Activated CD8-positive, alpha-beta T cell treated with anti-CD3 and anti-CD28 coated beads for 36 hours (primary cell): ENCODE measurements around the gene TICRR. TPM values are rescaled to one million over a fixed set of nuclear protein-coding genes. Genes with fewer than 3 reads are reported as not detected.

Experiments
- ATAC-seq: fragments of 200-7000 bp; cut with Tn5 transposase; one replicate; pipeline ENCODE4 v1.10.0; 2021; ENCODE audit warnings: mild to moderate bottlenecking, moderate library complexity
- CTCF ChIA-PET: fragments of 350-600 bp; sonication (Branson Sonifier 250); formaldehyde crosslinking; loops from one replicate; lab custom pipeline; 2021; ENCODE audit warnings: antibody characterized with exemption; lab: Charles Lee
- POLR2A ChIA-PET: fragments of 350-600 bp; sonication (Branson Sonifier 250); formaldehyde crosslinking; loops from one replicate; lab custom pipeline; 2021; ENCODE audit warnings: antibody characterized with exemption; lab: Charles Lee
- DNase-seq: peaks from one replicate; pipeline ENCODE4 v3.0.0-alpha.2; 2020
- H3K27ac Mint-ChIP-seq: one replicate; pipeline ENCODE4 v1.8.0; 2021; ENCODE audit warnings: mild to moderate bottlenecking, mixed read lengths
- H3K27me3 Mint-ChIP-seq: one replicate; pipeline ENCODE4 v1.8.0; 2021; ENCODE audit warnings: mixed read lengths
- H3K36me3 Mint-ChIP-seq: one replicate; pipeline ENCODE4 v1.8.0; 2021; ENCODE audit warnings: low read depth, mixed read lengths
- H3K4me1 Mint-ChIP-seq: one replicate; pipeline ENCODE4 v1.8.0; 2021; ENCODE audit warnings: low read depth, mixed read lengths
- H3K4me3 Mint-ChIP-seq: one replicate; pipeline ENCODE4 v1.8.0; 2021; ENCODE audit warnings: mild to moderate bottlenecking, moderate library complexity, mixed read lengths
- H3K9me3 Mint-ChIP-seq: one replicate; pipeline ENCODE4 v1.8.0; 2021; ENCODE audit warnings: mixed read lengths
- CTCF ChIP-seq: fragments of 200-600 bp; IDR thresholded peaks from one replicate; pipeline ENCODE4 v1.8.0; 2022; ENCODE audit warnings: antibody characterized with exemption, mild to moderate bottlenecking
- intact Hi-C: fragments of 100-400 bp; cut with micrococcal nuclease; formaldehyde crosslinking; loops from one replicate; pipeline ENCODE4 v1.10.0; 2022
- total RNA-seq, 2 experiments: library from RNA; stranded (reverse); gene quantifications; one replicate each; pipeline ENCODE4 v1.2.3, GENCODE V29; 2021

TICRR gene
- total RNA-seq, 2 experiments from 2014 or later: 27.0 to 29.2 TPM

DNA sequence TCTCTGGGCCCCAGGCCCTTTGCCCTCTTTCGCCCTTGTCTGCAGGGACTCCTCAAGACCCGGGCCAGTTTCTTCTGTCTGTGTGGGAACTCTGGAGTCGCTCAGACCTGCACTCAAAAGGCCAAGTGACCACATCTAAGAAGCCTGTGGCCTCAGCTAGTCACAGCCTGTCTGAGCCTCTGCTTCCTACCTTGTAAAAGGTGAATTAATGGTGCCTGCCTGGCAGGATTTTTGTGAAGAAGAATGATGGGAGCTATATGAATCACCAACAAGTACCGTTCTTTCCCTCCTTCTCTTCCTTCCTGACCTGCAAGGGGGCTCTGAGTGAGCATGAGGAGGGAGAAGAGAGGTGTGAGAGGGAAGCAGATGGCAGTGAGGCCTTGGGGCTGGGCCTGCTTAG lies 96.4 kb downstream of the TICRR start:
- DNase-seq: no peak
- ATAC-seq: no peak
- H3K27ac Mint-ChIP-seq: no peak overlapping the region
- no peak for TF ChIP-seq CTCF
- peaks cover 3% of the 10 kb centered on the region for H3K4me1 Mint-ChIP-seq
- CTCF ChIA-PET: interaction anchor here (0.7 to 3.2 kb wide), 2 partner anchors 14 to 24 kb away, joined by 3 to 13 read pairs; no protein-coding TSS in a partner anchor
- H3K36me3 Mint-ChIP-seq: no peaks in the 10 kb centered on the region
- H3K9me3 Mint-ChIP-seq: no peaks in the 10 kb centered on the region
- POLR2A ChIA-PET: interaction anchor here (1.2 kb wide), 1 partner anchor 9 kb away, joined by 4 read pairs; no protein-coding TSS in a partner anchor
- H3K4me3 Mint-ChIP-seq: no peak overlapping the region
- H3K27me3 Mint-ChIP-seq: peaks cover 2% of the 10 kb centered on the region
- intact Hi-C loops: no loop called here

DNA sequence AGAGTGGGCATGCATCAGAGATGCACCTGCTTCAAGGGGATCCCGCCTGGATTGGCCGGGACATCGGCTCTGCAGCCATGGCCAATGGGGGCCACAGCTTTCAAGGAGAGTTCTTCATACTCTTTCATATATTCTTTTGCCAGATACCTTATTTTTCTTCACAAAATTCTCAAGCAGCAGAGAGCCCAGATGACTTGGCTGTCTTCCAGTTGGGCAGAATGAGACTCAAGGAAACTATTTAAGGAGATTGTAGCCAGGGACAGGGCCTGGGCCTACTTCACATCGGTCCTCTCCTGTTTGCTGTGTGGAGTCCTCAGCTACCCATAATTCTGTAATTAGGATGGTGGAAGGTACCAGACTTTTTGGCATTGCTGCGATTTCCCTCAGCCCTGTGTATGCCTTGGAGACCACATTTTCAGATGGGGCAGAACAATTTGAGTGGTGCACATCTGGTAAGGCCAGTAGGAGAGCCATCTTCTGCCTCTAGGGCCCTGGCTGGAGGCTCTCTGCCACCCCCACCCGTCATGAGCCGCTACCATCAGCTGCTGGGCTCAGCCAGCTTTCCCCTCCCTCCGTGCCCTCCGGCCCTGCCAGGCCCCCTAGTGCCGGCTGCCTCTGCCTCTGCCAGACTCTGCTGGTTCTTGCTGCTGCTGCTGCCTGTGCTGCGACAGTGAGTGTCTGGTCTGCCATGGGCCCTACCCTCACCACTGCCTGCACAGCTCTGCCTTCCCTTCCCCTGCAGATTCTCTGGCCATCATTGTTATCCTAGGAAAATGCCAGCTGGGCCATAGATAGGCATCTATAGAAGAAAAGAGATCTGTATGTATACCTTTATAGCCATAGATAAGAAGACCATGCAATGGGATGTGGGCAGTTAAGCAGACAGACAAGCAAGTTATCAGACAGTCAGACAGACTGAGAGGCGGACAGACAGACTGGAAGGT lies 97.2 kb downstream of the TICRR start:
- ChIA-PET POLR2A (interaction anchor here (1.2 kb wide), 1 partner anchor 10 kb away, joined by 4 read pairs; no protein-coding TSS in a partner anchor), CTCF (interaction anchor here (0.7 to 3.2 kb wide), 10 partner anchors 11 to 202 kb away, joined by 3 to 13 read pairs (median 4); no protein-coding TSS in a partner anchor)
- Mint-ChIP-seq H3K27me3 (no peaks in the 10 kb centered on the region), H3K36me3 (no peaks in the 10 kb centered on the region), H3K9me3 (no peaks in the 10 kb centered on the region), H3K4me1 (peaks cover 3% of the 10 kb centered on the region), H3K27ac (no peak overlapping the region), H3K4me3 (no peak overlapping the region)
- intact Hi-C loops: no loop called here
- ATAC-seq (no peak), DNase-seq (no peak)
- TF ChIP-seq CTCF: no peak

DNA sequence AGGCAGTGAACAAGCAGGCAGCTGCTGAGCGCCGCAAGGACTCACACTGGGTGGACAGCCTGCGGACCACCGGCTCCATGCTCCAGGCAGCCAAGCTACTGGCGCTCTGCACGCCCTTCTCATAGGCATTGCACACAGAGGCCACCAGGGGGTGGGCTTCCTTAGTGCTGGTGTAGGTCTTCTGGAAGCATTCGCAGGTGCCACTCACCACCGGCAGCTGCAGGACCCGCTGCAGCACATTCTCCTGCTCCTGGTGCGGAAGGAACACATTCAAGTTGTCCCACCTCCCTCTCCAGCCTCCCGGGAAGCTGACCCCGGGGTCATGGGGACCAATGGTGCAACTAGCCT lies 97.9 kb downstream of the TICRR start:
- DNase-seq: peak; percentile 49
- H3K27ac Mint-ChIP-seq: no peak overlapping the region
- TF ChIP-seq CTCF: peak; percentile 53
- H3K4me1 Mint-ChIP-seq: peaks cover 3% of the 10 kb centered on the region
- no peaks in the 10 kb centered on the region for H3K9me3 Mint-ChIP-seq
- H3K36me3 Mint-ChIP-seq: no peaks in the 10 kb centered on the region
- ATAC-seq: peak; percentile 74
- ChIA-PET CTCF (interaction anchor here (0.7 to 3.2 kb wide), 9 partner anchors 12 to 202 kb away, joined by 3 to 13 read pairs (median 5); no protein-coding TSS in a partner anchor), POLR2A (no interaction called here)
- no peak overlapping the region for H3K4me3 Mint-ChIP-seq
- no peaks in the 10 kb centered on the region for H3K27me3 Mint-ChIP-seq
- intact Hi-C loops: no loop called here

- H3K9me3 Mint-ChIP-seq: no peaks in the 10 kb centered on the region
- ChIA-PET POLR2A (no interaction called here), CTCF (interaction anchor here (0.8 to 3.2 kb wide), 4 partner anchors 17 to 54 kb away, joined by 3 to 13 read pairs (median 7); no protein-coding TSS in a partner anchor)
- TF ChIP-seq CTCF: no peak
- no peaks in the 10 kb centered on the region for H3K27me3 Mint-ChIP-seq
- peaks cover 3% of the 10 kb centered on the region for H3K4me1 Mint-ChIP-seq
- no peak for ATAC-seq
- H3K36me3 Mint-ChIP-seq: no peaks in the 10 kb centered on the region
- no peak overlapping the region for H3K27ac Mint-ChIP-seq
- H3K4me3 Mint-ChIP-seq: no peak overlapping the region
- DNase-seq: no peak
- intact Hi-C loops: no loop called here
Measured at GRCh38 chr15:89674526-89674925, 99.3 kb downstream of the TICRR start.

DNA sequence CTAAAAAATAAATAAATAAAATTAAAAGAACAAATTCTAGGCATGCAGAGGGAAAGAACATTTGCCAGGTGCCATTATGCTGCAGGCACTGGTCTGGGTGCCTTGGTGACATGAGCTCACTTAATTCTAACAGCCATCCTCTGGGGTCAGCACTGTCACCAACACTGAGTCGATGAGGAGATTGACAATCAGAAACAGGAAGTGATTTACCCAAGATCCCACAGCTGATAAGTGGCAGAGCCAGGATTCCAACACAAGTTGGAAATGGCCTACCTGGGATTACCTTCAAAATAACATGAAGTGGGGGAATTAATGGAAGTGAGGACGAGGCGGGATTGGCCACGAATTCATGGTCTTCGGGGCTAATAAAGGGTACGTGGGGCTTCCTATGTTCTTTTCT lies 100.3 kb downstream of the TICRR start:
- no peak for TF ChIP-seq CTCF
- ChIA-PET CTCF (interaction anchor here (1.2 kb wide), 1 partner anchor 10 kb away, joined by 3 read pairs; no protein-coding TSS in a partner anchor), POLR2A (no interaction called here)
- DNase-seq: no peak
- intact Hi-C loops: no loop called here
- H3K4me3 Mint-ChIP-seq: no peak overlapping the region
- no peaks in the 10 kb centered on the region for H3K27me3 Mint-ChIP-seq
- no peak for ATAC-seq
- H3K36me3 Mint-ChIP-seq: no peaks in the 10 kb centered on the region
- no peak overlapping the region for H3K27ac Mint-ChIP-seq
- peaks cover 3% of the 10 kb centered on the region for H3K4me1 Mint-ChIP-seq
- H3K9me3 Mint-ChIP-seq: no peaks in the 10 kb centered on the region
